ENCODE measurements around the gene BIRC5.

The BIRC5 gene

GRCh38 chr17:78210111-78210510 is 3.9 kb upstream of the BIRC5 start:
- peaks cover 0 to 6% of the 10 kb centered on the region in 2 donors for H3K4me1 ChIP-seq (ENCODE audit: control insufficient read depth in 1 of 2, insufficient read depth in 2 of 2, low read length in 2 of 2)
- no peak overlapping the region for H3K27ac ChIP-seq (ENCODE audit: low read length)
- no peaks in the 10 kb centered on the region for H3K36me3 ChIP-seq (ENCODE audit: control insufficient read depth in 1 of 2, insufficient read depth in 2 of 2, low read length in 2 of 2)
- H3K9me3 ChIP-seq (ENCODE audit: control insufficient read depth in 1 of 2, low read length in 2 of 2): no peaks in the 10 kb centered on the region
- H3K27me3 ChIP-seq (ENCODE audit: low read depth, low read length): no peaks in the 10 kb centered on the region
- H3K4me3 ChIP-seq (ENCODE audit: low read depth in 1 of 2, low read length in 2 of 2): no peak overlapping the region

GRCh38 chr17:78211032-78211431 is 3.0 kb upstream of the BIRC5 start:
- no peaks in the 10 kb centered on the region for H3K9me3 ChIP-seq (ENCODE audit: control insufficient read depth in 1 of 2, low read length in 2 of 2)
- H3K36me3 ChIP-seq (ENCODE audit: control insufficient read depth in 1 of 2, insufficient read depth in 2 of 2, low read length in 2 of 2): no peaks in the 10 kb centered on the region
- H3K4me1 ChIP-seq (ENCODE audit: control insufficient read depth in 1 of 2, insufficient read depth in 2 of 2, low read length in 2 of 2): peaks cover 0 to 6% of the 10 kb centered on the region in 2 donors
- H3K27me3 ChIP-seq (ENCODE audit: low read depth, low read length): no peaks in the 10 kb centered on the region
- H3K4me3 ChIP-seq (ENCODE audit: low read depth in 1 of 2, low read length in 2 of 2): no peak overlapping the region
- H3K27ac ChIP-seq (ENCODE audit: low read length): no peak overlapping the region

GRCh38 chr17:78214706-78215061 is 631 bp downstream of the BIRC5 start:
- Histone ChIP-seq H3K9me3 (ENCODE audit: control insufficient read depth in 1 of 2, low read length in 2 of 2) (no peaks in the 10 kb centered on the region), H3K4me1 (ENCODE audit: control insufficient read depth in 1 of 2, insufficient read depth in 2 of 2, low read length in 2 of 2) (peaks cover 0 to 6% of the 10 kb centered on the region in 2 donors), H3K4me3 (ENCODE audit: low read depth in 1 of 2, low read length in 2 of 2) (peak overlapping the region; percentile 46 to 64), H3K27ac (ENCODE audit: low read length) (no peak overlapping the region), H3K27me3 (ENCODE audit: low read depth, low read length) (no peaks in the 10 kb centered on the region), H3K36me3 (ENCODE audit: control insufficient read depth in 1 of 2, insufficient read depth in 2 of 2, low read length in 2 of 2) (no peaks in the 10 kb centered on the region)

GRCh38 chr17:78219396-78220150 is 5.5 kb downstream of the BIRC5 start:
- no peaks in the 10 kb centered on the region for H3K36me3 ChIP-seq (ENCODE audit: control insufficient read depth in 1 of 2, insufficient read depth in 2 of 2, low read length in 2 of 2)
- H3K27me3 ChIP-seq (ENCODE audit: low read depth, low read length): no peaks in the 10 kb centered on the region
- no peaks in the 10 kb centered on the region for H3K9me3 ChIP-seq (ENCODE audit: control insufficient read depth in 1 of 2, low read length in 2 of 2)
- H3K4me3 ChIP-seq (ENCODE audit: low read depth in 1 of 2, low read length in 2 of 2): no peak overlapping the region
- H3K4me1 ChIP-seq (ENCODE audit: control insufficient read depth in 1 of 2, insufficient read depth in 2 of 2, low read length in 2 of 2): peaks cover 0 to under 1% of the 10 kb centered on the region in 2 donors
- no peak overlapping the region for H3K27ac ChIP-seq (ENCODE audit: low read length)

GRCh38 chr17:78223061-78223460 is 9.0 kb downstream of the BIRC5 start:
- H3K27ac ChIP-seq (ENCODE audit: low read length): no peak overlapping the region

GRCh38 chr17:78223765-78224164 is 9.7 kb downstream of the BIRC5 start:
- no peaks in the 10 kb centered on the region for H3K27me3 ChIP-seq (ENCODE audit: low read depth, low read length)
- H3K27ac ChIP-seq (ENCODE audit: low read length): no peak overlapping the region
- no peaks in the 10 kb centered on the region for H3K4me1 ChIP-seq (ENCODE audit: control insufficient read depth in 1 of 2, insufficient read depth in 2 of 2, low read length in 2 of 2)
- H3K4me3 ChIP-seq (ENCODE audit: low read depth in 1 of 2, low read length in 2 of 2): no peak overlapping the region
- H3K9me3 ChIP-seq (ENCODE audit: control insufficient read depth in 1 of 2, low read length in 2 of 2): no peaks in the 10 kb centered on the region
- H3K36me3 ChIP-seq (ENCODE audit: control insufficient read depth in 1 of 2, insufficient read depth in 2 of 2, low read length in 2 of 2): no peaks in the 10 kb centered on the region

More at GRCh38 chr17:78223061-78223460, 9.0 kb downstream of the BIRC5 start:
- H3K9me3 ChIP-seq (ENCODE audit: control insufficient read depth in 1 of 2, low read length in 2 of 2): no peaks in the 10 kb centered on the region
- H3K27me3 ChIP-seq (ENCODE audit: low read depth, low read length): no peaks in the 10 kb centered on the region
- H3K4me3 ChIP-seq (ENCODE audit: low read depth in 1 of 2, low read length in 2 of 2): no peak overlapping the region
- H3K4me1 ChIP-seq (ENCODE audit: control insufficient read depth in 1 of 2, insufficient read depth in 2 of 2, low read length in 2 of 2): no peaks in the 10 kb centered on the region
- no peaks in the 10 kb centered on the region for H3K36me3 ChIP-seq (ENCODE audit: control insufficient read depth in 1 of 2, insufficient read depth in 2 of 2, low read length in 2 of 2)

- H3K9me3 ChIP-seq (ENCODE audit: control insufficient read depth in 1 of 2, low read length in 2 of 2): no peaks in the 10 kb centered on the region
- H3K27ac ChIP-seq (ENCODE audit: low read length): no peak overlapping the region
- H3K4me3 ChIP-seq (ENCODE audit: low read depth in 1 of 2, low read length in 2 of 2): no peak overlapping the region
Observed at GRCh38 chr17:78224231-78225087, 10.4 kb downstream of the BIRC5 start.

GRCh38 chr17:78225088-78225865 is 11.2 kb downstream of the BIRC5 start:
- no peaks in the 10 kb centered on the region for H3K4me1 ChIP-seq (ENCODE audit: control insufficient read depth in 1 of 2, insufficient read depth in 2 of 2, low read length in 2 of 2)
- H3K36me3 ChIP-seq (ENCODE audit: control insufficient read depth in 1 of 2, insufficient read depth in 2 of 2, low read length in 2 of 2): no peaks in the 10 kb centered on the region
- H3K4me3 ChIP-seq (ENCODE audit: low read depth in 1 of 2, low read length in 2 of 2): no peak overlapping the region
- H3K9me3 ChIP-seq (ENCODE audit: control insufficient read depth in 1 of 2, low read length in 2 of 2): no peaks in the 10 kb centered on the region
- H3K27ac ChIP-seq (ENCODE audit: low read length): no peak overlapping the region
- no peaks in the 10 kb centered on the region for H3K27me3 ChIP-seq (ENCODE audit: low read depth, low read length)

More at GRCh38 chr17:78224231-78225087, 10.4 kb downstream of the BIRC5 start:
- no peaks in the 10 kb centered on the region for H3K27me3 ChIP-seq (ENCODE audit: low read depth, low read length)
- no peaks in the 10 kb centered on the region for H3K36me3 ChIP-seq (ENCODE audit: control insufficient read depth in 1 of 2, insufficient read depth in 2 of 2, low read length in 2 of 2)
- no peaks in the 10 kb centered on the region for H3K4me1 ChIP-seq (ENCODE audit: control insufficient read depth in 1 of 2, insufficient read depth in 2 of 2, low read length in 2 of 2)

GRCh38 chr17:78226055-78226758 is 12.2 kb downstream of the BIRC5 start:
- Histone ChIP-seq H3K4me1 (ENCODE audit: control insufficient read depth in 1 of 2, insufficient read depth in 2 of 2, low read length in 2 of 2) (peaks cover 0 to under 1% of the 10 kb centered on the region in 2 donors), H3K4me3 (ENCODE audit: low read depth in 1 of 2, low read length in 2 of 2) (no peak overlapping the region), H3K27me3 (ENCODE audit: low read depth, low read length) (peaks cover 6% of the 10 kb centered on the region), H3K27ac (ENCODE audit: low read length) (no peak overlapping the region), H3K9me3 (ENCODE audit: control insufficient read depth in 1 of 2, low read length in 2 of 2) (no peaks in the 10 kb centered on the region), H3K36me3 (ENCODE audit: control insufficient read depth in 1 of 2, insufficient read depth in 2 of 2, low read length in 2 of 2) (no peaks in the 10 kb centered on the region)

GRCh38 chr17:78226759-78227454 is 12.9 kb downstream of the BIRC5 start:
- no peaks in the 10 kb centered on the region for H3K36me3 ChIP-seq (ENCODE audit: control insufficient read depth in 1 of 2, insufficient read depth in 2 of 2, low read length in 2 of 2)
- H3K9me3 ChIP-seq (ENCODE audit: control insufficient read depth in 1 of 2, low read length in 2 of 2): no peaks in the 10 kb centered on the region
- peaks cover 0 to 4% of the 10 kb centered on the region in 2 donors for H3K4me1 ChIP-seq (ENCODE audit: control insufficient read depth in 1 of 2, insufficient read depth in 2 of 2, low read length in 2 of 2)
- H3K27ac ChIP-seq (ENCODE audit: low read length): no peak overlapping the region
- peaks cover 9% of the 10 kb centered on the region for H3K27me3 ChIP-seq (ENCODE audit: low read depth, low read length)
- H3K4me3 ChIP-seq (ENCODE audit: low read depth in 1 of 2, low read length in 2 of 2): no peak overlapping the region
